Mononuclear cell (primary cell): ENCODE measurements around the gene PDAP1. TPM values are rescaled to one million over a fixed set of nuclear protein-coding genes. Genes with fewer than 3 reads are reported as not detected.
"Not testable (repeated sequence)": the region's sequence is repeated elsewhere in the genome, so short reads cannot be mapped to it uniquely, and the experiment has no call there.

Experiments used
- H3K27me3 ChIP-seq: 2 replicates; pipeline ENCODE4 v1.6.0; 2011; ENCODE audit warnings: low read length, control low read depth; ENCODE audit not compliant: insufficient read depth
- H3K4me1 ChIP-seq: 2 replicates; pipeline ENCODE4 v1.5.1; 2011; ENCODE audit warnings: mild to moderate bottlenecking, low read length, control low read depth; ENCODE audit not compliant: insufficient read depth
- H3K4me3 ChIP-seq: 2 replicates; pipeline ENCODE4 v1.5.1; 2011; ENCODE audit warnings: mild to moderate bottlenecking, low read length, moderate library complexity
- H3K9me3 ChIP-seq: 2 replicates; pipeline ENCODE4 v1.5.1; 2011; ENCODE audit warnings: low read depth, mild to moderate bottlenecking, control low read depth, low read length
- total RNA-seq: library from RNA; depleted of rRNA; stranded (reverse); fragments of >200 nt; gene quantifications from one replicate; pipeline ENCODE4 v1.2.3, GENCODE V29; 2012

Gene PDAP1
- total RNA-seq, 1 donor: 29.6 TPM

GRCh38 chr7:99437946-99438572, 29.7 kb upstream of the PDAP1 start:
- Histone ChIP-seq H3K4me1 (peaks cover 22% of the 10 kb centered on the region), H3K4me3 (peak overlapping the region; percentile 87), H3K27me3 (no peaks in the 10 kb centered on the region), H3K9me3 (no peaks in the 10 kb centered on the region)

GRCh38 chr7:99433158-99433557, 24.8 kb upstream of the PDAP1 start:
- no peak overlapping the region for H3K4me3 ChIP-seq
- peaks cover 10% of the 10 kb centered on the region for H3K4me1 ChIP-seq
- H3K27me3 ChIP-seq: no peaks in the 10 kb centered on the region
- no peaks in the 10 kb centered on the region for H3K9me3 ChIP-seq

GRCh38 chr7:99431756-99432540, 23.6 kb upstream of the PDAP1 start:
- H3K27me3 ChIP-seq, H3K9me3 ChIP-seq, H3K4me1 ChIP-seq, H3K4me3 ChIP-seq: not testable (repeated sequence)

GRCh38 chr7:99429756-99430155, 21.4 kb upstream of the PDAP1 start:
- Histone ChIP-seq H3K9me3 (no peaks in the 10 kb centered on the region), H3K4me3 (no peak overlapping the region), H3K4me1 (no peaks in the 10 kb centered on the region), H3K27me3 (no peaks in the 10 kb centered on the region)

- Histone ChIP-seq H3K9me3 (no peaks in the 10 kb centered on the region), H3K27me3 (no peaks in the 10 kb centered on the region), H3K4me1 (no peaks in the 10 kb centered on the region), H3K4me3 (no peak overlapping the region)
Measured at GRCh38 chr7:99428972-99429566, 20.7 kb upstream of the PDAP1 start.

- Histone ChIP-seq H3K9me3 (no peaks in the 10 kb centered on the region), H3K4me3 (no peak overlapping the region), H3K4me1 (no peaks in the 10 kb centered on the region), H3K27me3 (no peaks in the 10 kb centered on the region)
Measured at GRCh38 chr7:99424932-99425730, 16.7 kb upstream of the PDAP1 start.

- Histone ChIP-seq H3K9me3 (no peaks in the 10 kb centered on the region), H3K4me3 (no peak overlapping the region), H3K4me1 (no peaks in the 10 kb centered on the region), H3K27me3 (no peaks in the 10 kb centered on the region)
Measured at GRCh38 chr7:99422625-99423024, 14.2 kb upstream of the PDAP1 start.

- Histone ChIP-seq H3K4me3 (no peak overlapping the region), H3K4me1 (no peaks in the 10 kb centered on the region), H3K27me3 (no peaks in the 10 kb centered on the region), H3K9me3 (no peaks in the 10 kb centered on the region)
Measured at GRCh38 chr7:99422186-99422585, 13.8 kb upstream of the PDAP1 start.

GRCh38 chr7:99420986-99421385, 12.6 kb upstream of the PDAP1 start:
- no peak overlapping the region for H3K4me3 ChIP-seq
- H3K4me1 ChIP-seq: no peaks in the 10 kb centered on the region
- no peaks in the 10 kb centered on the region for H3K27me3 ChIP-seq
- no peaks in the 10 kb centered on the region for H3K9me3 ChIP-seq

- Histone ChIP-seq H3K9me3 (no peaks in the 10 kb centered on the region), H3K27me3 (no peaks in the 10 kb centered on the region), H3K4me3 (no peak overlapping the region), H3K4me1 (no peaks in the 10 kb centered on the region)
Measured at GRCh38 chr7:99420213-99420612, 11.8 kb upstream of the PDAP1 start.

GRCh38 chr7:99419323-99420021, 11.1 kb upstream of the PDAP1 start:
- Histone ChIP-seq H3K27me3 (no peaks in the 10 kb centered on the region), H3K4me1 (no peaks in the 10 kb centered on the region), H3K4me3 (no peak overlapping the region), H3K9me3 (no peaks in the 10 kb centered on the region)

- H3K9me3 ChIP-seq: no peaks in the 10 kb centered on the region
- no peaks in the 10 kb centered on the region for H3K4me1 ChIP-seq
- no peak overlapping the region for H3K4me3 ChIP-seq
- H3K27me3 ChIP-seq: no peaks in the 10 kb centered on the region
Measured at GRCh38 chr7:99418260-99418659, 9.9 kb upstream of the PDAP1 start.

- H3K9me3 ChIP-seq, H3K4me3 ChIP-seq: not testable (repeated sequence)
Measured at GRCh38 chr7:99415513-99416127, 7.2 kb upstream of the PDAP1 start.

GRCh38 chr7:99410635-99411034, 2.2 kb upstream of the PDAP1 start:
- Histone ChIP-seq H3K27me3 (no peaks in the 10 kb centered on the region), H3K4me3 (no peak overlapping the region), H3K4me1 (peaks cover 31% of the 10 kb centered on the region), H3K9me3 (no peaks in the 10 kb centered on the region)

More at GRCh38 chr7:99415513-99416127, 7.2 kb upstream of the PDAP1 start:
- H3K27me3 ChIP-seq, H3K4me1 ChIP-seq: not testable (repeated sequence)
